Right lobe of liver (tissue), 6 donors: ENCODE results near the gene FCAMR. TPM values are rescaled to one million over a fixed set of nuclear protein-coding genes. Genes with fewer than 3 reads are reported as not detected.

ENCODE experiments used
- ATAC-seq, 4 donors: fragments of 200-7000 bp; cut with Tn5 transposase; one replicate each; pipeline ENCODE4 v1.9.1; 2020; ENCODE audit warnings: mild to moderate bottlenecking in 4 of 4, moderate library complexity in 4 of 4
- DNase-seq, 3 donors: peaks; one replicate each; pipeline ENCODE4 v3.0.0-alpha.2; 2020
- H3K27ac ChIP-seq, 3 donors: fragments of 200-600 bp; one replicate each; pipeline ENCODE4 v1.8.0; 2022
- H3K27me3 ChIP-seq, 2 donors: fragments of 200-600 bp; one replicate each; pipeline ENCODE4 v1.8.0; 2022
- H3K36me3 ChIP-seq, 4 donors: fragments of 200-600 bp; sonication (generic) in 1 of 4; one replicate each; pipeline versions ENCODE4 v1.5.1 to v1.8.0; 2017 to 2022; ENCODE audit warnings: control low read depth in 1 of 4
- H3K4me1 ChIP-seq, 4 donors: fragments of 200-600 bp; sonication (generic) in 1 of 4; one replicate each; pipeline versions ENCODE4 v1.5.1 to v1.8.0; 2017 to 2022; ENCODE audit warnings: control low read depth in 1 of 4
- H3K4me3 ChIP-seq, 3 donors: fragments of 200-600 bp; one replicate each; pipeline ENCODE4 v1.8.0; 2022
- H3K9me3 ChIP-seq, 4 donors: fragments of 200-600 bp; sonication (generic) in 1 of 4; one replicate each; pipeline versions ENCODE4 v1.5.1 to v1.8.0; 2017 to 2022; ENCODE audit warnings: control low read depth in 1 of 4
- POLR2A ChIP-seq: fragments of 450-650 bp; IDR thresholded peaks from one replicate; pipeline ENCODE4 v1.6.1; 2017; ENCODE audit warnings: antibody characterized with exemption, mild to moderate bottlenecking
- WGBS: methylation state at CpG from one replicate; pipeline ENCODE4 v1.1.6; 2018; ENCODE audit warnings: low coverage, low lambda C conversion rate; ENCODE audit not compliant: insufficient coverage; ENCODE audit errors: missing lambda C conversion rate; 5-methylcytosine and 5-hydroxymethylcytosine counted together
- intact Hi-C, 2 donors: fragments of 100-400 bp; cut with DNase I; formaldehyde crosslinking; loops; one replicate each; pipeline versions ENCODE4 v1.11.2 to v1.14.1; 2022
- total RNA-seq, 6 experiments: library from RNA; depleted of rRNA in 2 of 6; stranded (reverse); fragments of >200 nt in 2 of 6; fragmentation: NEBNext Ultra II Directional in 3 of 6; extraction: Animal tissue kit (Norgen Biotek cat#: 25700) in 3 of 6; gene quantifications; one replicate each; pipeline versions ENCODE4 v1.1.0 to v1.2.4, GENCODE V29; 2016 to 2023
- TF ChIP-seq, protein P1 (sequence below), 4 donors: fragments of 200-600 bp in 3 of 4; fragments of 450-650 bp in 1 of 4; IDR thresholded peaks; one replicate each; pipeline versions ENCODE4 v1.5.1 to v1.8.0; 2016 to 2022; ENCODE audit warnings: antibody characterized with exemption in 4 of 4, mild to moderate bottlenecking in 2 of 4
- donor health status: DM: no; HTN: yes; CAD: no.
- donor health status: DM: no; HTN: no; CAD: no.
- donor health status: DM: no; HTN: no; CAD: no.
- donor health status: DM: no; HTN: yes; CAD: no.
- donor health status: DM: no; HTN: yes; CAD: no.

Gene FCAMR
- total RNA-seq, 6 experiments from 2014 or later = 0.44 to 31.1 (median 2.2) TPM

DNA sequence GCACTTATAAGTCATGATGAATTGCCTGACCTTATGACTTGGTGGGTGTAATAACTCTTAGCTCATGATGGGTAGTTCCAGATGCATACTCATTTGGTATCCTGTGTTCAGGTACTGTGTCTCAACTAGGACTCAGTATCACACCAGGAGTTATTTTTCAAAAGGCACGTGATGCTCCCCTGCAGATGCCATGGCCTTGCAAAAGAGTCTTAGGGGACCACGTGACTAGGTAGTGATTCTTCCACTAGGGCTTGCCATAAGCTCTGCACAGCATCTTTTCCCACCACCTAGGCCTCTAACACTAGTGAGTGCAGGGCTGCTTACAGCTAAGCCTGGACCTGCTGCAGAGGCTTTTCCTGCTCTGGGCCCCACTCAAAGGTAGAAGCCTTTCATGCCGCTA, 3.9 kb upstream of the FCAMR start:
- intact Hi-C loops = loop anchor here in 1 of 2 donors (5.0 kb wide), 1 partner anchor 37 kb away; no protein-coding TSS in a partner anchor
- Histone ChIP-seq H3K27ac (no peak overlapping the region), H3K4me3 (no peak overlapping the region), H3K9me3 (no peaks in the 10 kb centered on the region), H3K36me3 (no peaks in the 10 kb centered on the region), H3K27me3 (no peaks in the 10 kb centered on the region), H3K4me1 (peaks cover 0 to 41% (median 12%) of the 10 kb centered on the region in 4 donors)
- WGBS = 80% methylated on average over 1 of the region's 3 CpGs
- DNase-seq (no peak), ATAC-seq (no peak)
- no peak for TF ChIP-seq POLR2A
- TF ChIP-seq, protein P1, sequence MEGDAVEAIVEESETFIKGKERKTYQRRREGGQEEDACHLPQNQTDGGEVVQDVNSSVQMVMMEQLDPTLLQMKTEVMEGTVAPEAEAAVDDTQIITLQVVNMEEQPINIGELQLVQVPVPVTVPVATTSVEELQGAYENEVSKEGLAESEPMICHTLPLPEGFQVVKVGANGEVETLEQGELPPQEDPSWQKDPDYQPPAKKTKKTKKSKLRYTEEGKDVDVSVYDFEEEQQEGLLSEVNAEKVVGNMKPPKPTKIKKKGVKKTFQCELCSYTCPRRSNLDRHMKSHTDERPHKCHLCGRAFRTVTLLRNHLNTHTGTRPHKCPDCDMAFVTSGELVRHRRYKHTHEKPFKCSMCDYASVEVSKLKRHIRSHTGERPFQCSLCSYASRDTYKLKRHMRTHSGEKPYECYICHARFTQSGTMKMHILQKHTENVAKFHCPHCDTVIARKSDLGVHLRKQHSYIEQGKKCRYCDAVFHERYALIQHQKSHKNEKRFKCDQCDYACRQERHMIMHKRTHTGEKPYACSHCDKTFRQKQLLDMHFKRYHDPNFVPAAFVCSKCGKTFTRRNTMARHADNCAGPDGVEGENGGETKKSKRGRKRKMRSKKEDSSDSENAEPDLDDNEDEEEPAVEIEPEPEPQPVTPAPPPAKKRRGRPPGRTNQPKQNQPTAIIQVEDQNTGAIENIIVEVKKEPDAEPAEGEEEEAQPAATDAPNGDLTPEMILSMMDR (IDR thresholded peaks at IDR 0.05) = no peak

DNA sequence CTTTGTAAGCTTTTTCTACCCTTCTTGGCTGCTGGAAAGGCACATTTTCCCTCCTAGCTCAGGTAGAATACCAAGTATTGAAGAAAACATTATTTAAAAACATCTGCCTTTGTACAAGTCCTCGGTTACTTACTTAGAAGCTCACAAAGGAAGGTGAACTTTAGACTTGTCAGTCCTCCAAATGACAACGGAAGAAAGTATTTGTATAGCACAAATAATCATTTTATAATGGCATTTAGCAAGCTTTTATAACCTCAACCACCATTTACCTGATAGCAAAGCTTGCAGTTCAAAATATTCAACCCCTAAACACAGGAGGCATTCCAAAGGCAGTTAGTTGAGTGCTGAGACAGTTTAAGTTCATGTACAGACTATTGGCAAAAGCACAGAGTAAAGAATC, 2.5 kb upstream of the FCAMR start:
- peaks cover 0 to 54% (median 16%) of the 10 kb centered on the region in 4 donors for H3K4me1 ChIP-seq
- no peaks in the 10 kb centered on the region for H3K9me3 ChIP-seq
- 24% methylated on average over 2 of the region's 2 CpGs for WGBS
- TF ChIP-seq, protein P1 (IDR thresholded peaks at IDR 0.05) = no peak
- TF ChIP-seq POLR2A = no peak
- ATAC-seq (peak in 1 of 4 donors; percentile 25), DNase-seq (no peak)
- no peaks in the 10 kb centered on the region for H3K27me3 ChIP-seq
- H3K4me3 ChIP-seq = no peak overlapping the region
- no peaks in the 10 kb centered on the region for H3K36me3 ChIP-seq
- intact Hi-C loops = loop anchor here in 1 of 2 donors (5.0 kb wide), 1 partner anchor 35 kb away; no protein-coding TSS in a partner anchor
- H3K27ac ChIP-seq = peak overlapping the region in 1 of 3 donors; percentile 53

DNA sequence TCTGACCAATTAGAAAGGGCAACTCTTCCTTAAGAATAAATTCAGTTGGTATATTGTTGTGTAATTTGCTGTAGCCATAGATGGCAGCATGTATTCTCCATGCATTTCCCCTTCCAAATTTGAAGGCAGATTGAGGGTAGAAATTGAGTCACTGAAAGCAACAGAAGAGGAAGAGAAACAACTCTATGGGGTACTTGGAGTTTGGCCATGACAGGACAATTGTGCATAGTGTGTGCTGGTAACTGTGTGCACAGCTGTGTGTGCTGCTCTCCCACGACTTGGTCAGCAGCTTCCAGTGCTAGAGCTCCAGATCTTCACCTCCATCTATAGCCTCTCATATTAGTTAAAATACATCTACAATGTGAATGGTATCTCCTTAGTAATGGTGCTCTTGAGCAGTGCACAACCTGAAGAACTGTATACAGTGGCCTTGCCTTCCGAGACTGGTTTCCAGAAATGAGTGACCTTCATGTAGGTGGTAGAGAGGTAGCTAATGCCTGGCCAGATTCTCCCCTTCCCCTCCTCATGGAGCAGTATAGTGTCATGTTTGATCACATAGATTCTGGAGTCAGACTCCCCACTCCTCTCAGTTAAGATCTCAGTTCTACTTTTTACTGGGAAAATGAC, 882 bp upstream of the FCAMR start:
- Histone ChIP-seq H3K4me3 (no peak overlapping the region), H3K27ac (peak overlapping the region in 2 of 3 donors; percentile 49 to 58), H3K36me3 (no peaks in the 10 kb centered on the region), H3K27me3 (no peaks in the 10 kb centered on the region), H3K4me1 (peaks cover 0 to 54% (median 16%) of the 10 kb centered on the region in 4 donors), H3K9me3 (no peaks in the 10 kb centered on the region)
- DNase-seq (no peak), ATAC-seq (no peak)
- WGBS = 47% methylated on average over 2 of the region's 2 CpGs
- intact Hi-C loops = loop anchor here in 1 of 2 donors (5.0 kb wide), 1 partner anchor 34 kb away; no protein-coding TSS in a partner anchor
- TF ChIP-seq POLR2A = no peak
- TF ChIP-seq, protein P1 (IDR thresholded peaks at IDR 0.05) = no peak

DNA sequence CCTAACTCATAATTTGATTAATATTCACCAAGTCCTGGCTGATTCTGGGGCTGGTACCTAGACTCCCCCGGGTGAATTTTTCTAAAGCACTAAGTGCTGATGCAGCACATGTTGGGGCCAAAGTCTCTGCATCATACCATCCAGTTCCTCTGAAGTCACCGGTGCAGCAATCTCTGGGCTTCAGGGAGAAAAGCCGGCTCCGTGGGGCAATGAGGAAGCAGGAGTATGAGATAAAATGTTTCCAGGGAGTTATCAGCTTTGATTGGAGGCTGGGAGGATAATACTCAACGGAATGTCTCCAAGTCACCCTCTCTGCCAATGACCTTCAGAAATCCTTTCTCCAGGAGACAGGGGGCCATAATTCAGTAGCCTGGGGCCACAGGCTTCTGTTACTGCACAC, 1.2 kb downstream of the FCAMR start:
- TF ChIP-seq, protein P1 (IDR thresholded peaks at IDR 0.05) = no peak
- no peak for TF ChIP-seq POLR2A
- H3K27ac ChIP-seq = peak overlapping the region in 1 of 3 donors; percentile 66
- WGBS = 4% methylated on average over 5 of the region's 5 CpGs
- H3K27me3 ChIP-seq = no peaks in the 10 kb centered on the region
- ATAC-seq (peak; percentile 60 to 74 (median 68)), DNase-seq (peak; percentile 60 to 67 (median 67))
- peak overlapping the region in 1 of 3 donors; percentile 18 for H3K4me3 ChIP-seq
- intact Hi-C loops = no loop called here
- H3K4me1 ChIP-seq = peaks cover 0 to 54% (median 16%) of the 10 kb centered on the region in 4 donors
- H3K9me3 ChIP-seq = no peaks in the 10 kb centered on the region
- no peaks in the 10 kb centered on the region for H3K36me3 ChIP-seq
